ENCODE measurements around the gene DLEC1. TPM values are rescaled to one million over a fixed set of nuclear protein-coding genes. Genes with fewer than 3 reads are reported as not detected.

Gene DLEC1
- polyA plus RNA-seq, 1 donor from 2014 or later = 0.25 TPM

DNA sequence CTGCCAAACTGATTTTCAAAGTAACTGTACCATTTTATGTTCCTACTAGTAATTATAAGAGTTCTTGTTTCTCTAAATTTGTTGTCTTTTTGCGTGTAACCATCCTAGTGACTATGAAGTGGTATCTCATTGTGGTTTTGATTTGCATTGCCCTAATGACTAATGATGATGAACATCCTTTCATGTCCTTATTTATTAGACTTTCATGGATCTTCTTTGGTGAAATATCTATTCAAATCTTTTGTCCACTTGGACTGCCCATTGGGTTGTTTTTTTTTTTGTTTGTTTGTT, 130.0 kb downstream of the DLEC1 start:
- H3K9me2 ChIP-seq (ENCODE audit: insufficient read depth, low read length) = no peaks in the 10 kb centered on the region
- H4K20me1 ChIP-seq (ENCODE audit: insufficient read depth) = no peaks in the 10 kb centered on the region
- H3K9me3 ChIP-seq (ENCODE audit: low read length) = no peaks in the 10 kb centered on the region
- H2AFZ ChIP-seq (ENCODE audit: low read depth, low read length) = no peak overlapping the region
- H3K27me3 ChIP-seq (ENCODE audit: insufficient read depth, low read depth, low read length) = no peaks in the 10 kb centered on the region
- H3K4me3 ChIP-seq (ENCODE audit: low read length) = no peak overlapping the region
- no peak overlapping the region for H3K27ac ChIP-seq (ENCODE audit: low read length)
- no peak overlapping the region for H3K9ac ChIP-seq (ENCODE audit: low read length)
- no peaks in the 10 kb centered on the region for H3F3A ChIP-seq (ENCODE audit: insufficient read depth, low read length, poor library complexity, severe bottlenecking)
- no peaks in the 10 kb centered on the region for H3K36me3 ChIP-seq (ENCODE audit: insufficient read depth, low read length)
- no peak overlapping the region for H3K4me2 ChIP-seq (ENCODE audit: low read length)
- no peak for TF ChIP-seq TAF1 (IDR thresholded peaks at IDR 0.05; ENCODE audit: low read depth)
- no peak for TF ChIP-seq POLR2AphosphoS5 (IDR thresholded peaks at IDR 0.05)
- TF ChIP-seq REST (IDR thresholded peaks at IDR 0.05; ENCODE audit: borderline replicate concordance) = no peak
- no peak for TF ChIP-seq RAD21 (conservative IDR thresholded peaks at IDR 0.05)
- no peak for TF ChIP-seq EZH2 (IDR thresholded peaks at IDR 0.05; ENCODE audit: borderline replicate concordance, insufficient read depth, low read length, poor library complexity, severe bottlenecking)
- no peak for TF ChIP-seq CTCF (IDR thresholded peaks at IDR 0.05; ENCODE audit: poor library complexity, severe bottlenecking)
- no peak for TF ChIP-seq SMC3 (conservative IDR thresholded peaks at IDR 0.05; ENCODE audit: poor library complexity)
- no peak for TF ChIP-seq MXI1 (conservative IDR thresholded peaks at IDR 0.05; ENCODE audit: poor library complexity, severe bottlenecking)
- peaks cover 65% of the 10 kb centered on the region for H3K79me2 ChIP-seq (replicated peaks; ENCODE audit: insufficient read depth, low read length)

- Histone ChIP-seq H3K27me3 (ENCODE audit: insufficient read depth, low read depth, low read length) (no peaks in the 10 kb centered on the region), H3K4me3 (ENCODE audit: low read length) (no peak overlapping the region), H3K4me2 (ENCODE audit: low read length) (no peak overlapping the region), H4K20me1 (ENCODE audit: insufficient read depth) (no peaks in the 10 kb centered on the region), H2AFZ (ENCODE audit: low read depth, low read length) (no peak overlapping the region), H3K9me2 (ENCODE audit: insufficient read depth, low read length) (no peaks in the 10 kb centered on the region), H3K9me3 (ENCODE audit: low read length) (no peaks in the 10 kb centered on the region), H3F3A (ENCODE audit: insufficient read depth, low read length, poor library complexity, severe bottlenecking) (no peaks in the 10 kb centered on the region), H3K79me2 (replicated peaks; ENCODE audit: insufficient read depth, low read length) (peaks cover 70% of the 10 kb centered on the region), H3K9ac (ENCODE audit: low read length) (no peak overlapping the region), H3K27ac (ENCODE audit: low read length) (no peak overlapping the region), H3K36me3 (ENCODE audit: insufficient read depth, low read length) (no peaks in the 10 kb centered on the region)
- no peak for TF ChIP-seq CTCF (IDR thresholded peaks at IDR 0.05; ENCODE audit: poor library complexity, severe bottlenecking)
- TF ChIP-seq MXI1 (conservative IDR thresholded peaks at IDR 0.05; ENCODE audit: poor library complexity, severe bottlenecking) = no peak
- no peak for TF ChIP-seq RAD21 (conservative IDR thresholded peaks at IDR 0.05)
- TF ChIP-seq SMC3 (conservative IDR thresholded peaks at IDR 0.05; ENCODE audit: poor library complexity) = no peak
- TF ChIP-seq TAF1 (IDR thresholded peaks at IDR 0.05; ENCODE audit: low read depth) = no peak
- TF ChIP-seq EZH2 (IDR thresholded peaks at IDR 0.05; ENCODE audit: borderline replicate concordance, insufficient read depth, low read length, poor library complexity, severe bottlenecking) = no peak
Measured at GRCh38 chr3:38170722-38171121, 131.7 kb downstream of the DLEC1 start.
